Measurements from ENCODE around the gene ATP8A2. TPM values are rescaled to one million over a fixed set of nuclear protein-coding genes. Genes with fewer than 3 reads are reported as not detected.

ATP8A2 gene
- total RNA-seq, 4 donors from 2014 or later: not detected

GRCh38 chr13:26011208-26011573, 639.4 kb downstream of the ATP8A2 start:
- H3K9me3 ChIP-seq: no peaks in the 10 kb centered on the region
- TF ChIP-seq POLR2A (IDR thresholded peaks at IDR 0.05) (no peak), CTCF (IDR thresholded peaks at IDR 0.05 in 4 of 5, conservative IDR thresholded peaks at IDR 0.05 in 1 of 5) (no peak)
- ATAC-seq (no peak), DNase-seq (no peak)
- no peak overlapping the region for H3K27ac ChIP-seq
- no peaks in the 10 kb centered on the region for H3K36me3 ChIP-seq
- H3K4me1 ChIP-seq: peaks cover 17 to 18% of the 10 kb centered on the region in 2 donors
- H3K4me3 ChIP-seq: no peak overlapping the region
- in situ Hi-C loops (cut with MboI; ENCODE audit: low sequenced_read_pairs in 4 of 4): no loop called here
- H3K27me3 ChIP-seq: no peaks in the 10 kb centered on the region
- intact Hi-C loops (cut with DNase I; ENCODE audit: low total_unique reads): no loop called here

- TF ChIP-seq CTCF (IDR thresholded peaks at IDR 0.05 in 4 of 5, conservative IDR thresholded peaks at IDR 0.05 in 1 of 5): no peak
- no peak for TF ChIP-seq POLR2A (IDR thresholded peaks at IDR 0.05)
- peaks cover 16 to 18% of the 10 kb centered on the region in 2 donors for H3K4me1 ChIP-seq
- in situ Hi-C loops (cut with MboI; ENCODE audit: low sequenced_read_pairs in 4 of 4): no loop called here
- peak overlapping the region in 2 of 4 donors; percentile 19 to 23 for H3K4me3 ChIP-seq
- H3K27ac ChIP-seq: no peak overlapping the region
- ATAC-seq (no peak), DNase-seq (no peak)
- no peaks in the 10 kb centered on the region for H3K27me3 ChIP-seq
- no peaks in the 10 kb centered on the region for H3K9me3 ChIP-seq
- no peaks in the 10 kb centered on the region for H3K36me3 ChIP-seq
- intact Hi-C loops (cut with DNase I; ENCODE audit: low total_unique reads): no loop called here
These were observed 640.4 kb downstream of the ATP8A2 start for GRCh38 chr13:26011996-26012821.

- ATAC-seq (no peak), DNase-seq (no peak)
- intact Hi-C loops (cut with DNase I; ENCODE audit: low total_unique reads): no loop called here
- H3K27me3 ChIP-seq: no peaks in the 10 kb centered on the region
- H3K9me3 ChIP-seq: no peaks in the 10 kb centered on the region
- peaks cover 8 to 15% of the 10 kb centered on the region in 2 donors for H3K4me1 ChIP-seq
- no peak overlapping the region for H3K4me3 ChIP-seq
- no peak overlapping the region for H3K27ac ChIP-seq
- H3K36me3 ChIP-seq: no peaks in the 10 kb centered on the region
- TF ChIP-seq CTCF (IDR thresholded peaks at IDR 0.05 in 4 of 5, conservative IDR thresholded peaks at IDR 0.05 in 1 of 5) (no peak), POLR2A (IDR thresholded peaks at IDR 0.05) (no peak)
- in situ Hi-C loops (cut with MboI; ENCODE audit: low sequenced_read_pairs in 4 of 4): no loop called here
These were observed 641.2 kb downstream of the ATP8A2 start for GRCh38 chr13:26012995-26013394.

- intact Hi-C loops (cut with DNase I; ENCODE audit: low total_unique reads): no loop called here
These were observed 643.7 kb downstream of the ATP8A2 start for GRCh38 chr13:26015271-26016125.

More at GRCh38 chr13:26015271-26016125, 643.7 kb downstream of the ATP8A2 start:
- no peak for DNase-seq
- ATAC-seq: no peak
- H3K36me3 ChIP-seq: no peaks in the 10 kb centered on the region
- no peaks in the 10 kb centered on the region for H3K9me3 ChIP-seq
- H3K4me1 ChIP-seq: peaks cover 3 to 26% of the 10 kb centered on the region in 2 donors
- H3K27ac ChIP-seq: no peak overlapping the region
- no peaks in the 10 kb centered on the region for H3K27me3 ChIP-seq
- TF ChIP-seq CTCF (IDR thresholded peaks at IDR 0.05 in 4 of 5, conservative IDR thresholded peaks at IDR 0.05 in 1 of 5) (no peak), POLR2A (IDR thresholded peaks at IDR 0.05) (no peak)
- in situ Hi-C loops (cut with MboI; ENCODE audit: low sequenced_read_pairs in 4 of 4): no loop called here
- no peak overlapping the region for H3K4me3 ChIP-seq
